GM10248 (cell line): ENCODE results near the gene GPR152.

Experiments
- CTCF ChIA-PET: fragments of 300-600 bp; sonication (Branson Sonifier 250); formaldehyde crosslinking; extraction: SDS; loops from one replicate; lab custom pipeline; 2021; ENCODE audit warnings: antibody characterized with exemption; lab: Yijun Ruan, JAX
- POLR2A ChIA-PET: fragments of 350-650 bp; sonication (Branson Sonifier 250); formaldehyde crosslinking; extraction: SDS; loops from one replicate; lab custom pipeline; 2020; ENCODE audit warnings: antibody characterized with exemption; lab: Yijun Ruan, JAX
- DNase-seq: peaks from one replicate; pipeline ENCODE4 v3.0.0; 2012; ENCODE audit errors: extremely low spot score
- TF ChIP-seq, protein P1 (sequence below): IDR thresholded peaks from 2 replicates; pipeline ENCODE4 v1.5.1; 2012; ENCODE audit warnings: mild to moderate bottlenecking, low read depth; ENCODE audit errors: extremely low read depth, missing control alignments, control extremely low read depth

GPR152 gene

DNA sequence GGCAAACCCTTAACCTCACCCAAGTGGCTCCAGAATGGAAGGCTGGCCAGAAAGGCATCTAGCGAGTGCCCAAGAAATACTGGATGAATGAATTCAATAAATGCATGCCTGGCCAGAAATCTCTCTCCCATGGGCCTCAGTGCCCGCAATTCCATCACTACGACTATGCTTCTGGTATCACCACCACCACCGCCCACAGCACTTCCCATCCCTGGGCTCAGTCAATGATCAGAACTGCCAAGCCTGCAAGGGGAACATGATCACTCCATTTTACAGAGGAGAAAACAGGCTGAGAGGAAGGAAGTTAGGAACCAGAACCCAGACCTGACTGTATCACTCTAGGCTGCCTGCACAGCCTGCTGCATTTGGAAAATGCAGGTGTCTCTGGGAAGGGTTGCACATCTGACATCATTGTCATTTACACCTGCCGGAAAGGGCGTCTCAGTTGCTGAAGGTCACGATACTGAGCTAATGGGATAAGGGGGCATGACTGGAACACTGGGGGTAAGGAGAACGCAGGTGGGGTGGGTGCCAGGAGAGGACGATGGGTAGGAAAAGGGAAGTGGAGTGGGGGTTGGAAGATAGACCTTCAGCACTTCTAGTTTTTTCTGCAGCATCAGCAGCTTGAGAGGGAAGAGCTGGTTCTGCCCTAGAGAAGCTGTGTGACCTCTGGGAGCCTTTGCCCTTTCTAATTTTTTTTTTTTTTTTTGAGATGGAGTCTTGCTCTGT, 3.2 kb downstream of the GPR152 start:
- ChIA-PET CTCF (interaction anchor here (1.1 to 1.9 kb wide), 5 partner anchors 10 to 66 kb away, joined by 3 to 8 read pairs (median 4); partner anchors contain the start of genes PPP1CA and PTPRCAP), POLR2A (interaction anchor here (0.7 to 1.1 kb wide), 3 partner anchors 9 to 181 kb away, joined by 3 to 4 read pairs (median 4); no protein-coding TSS in a partner anchor)
- no peak for DNase-seq
- TF ChIP-seq, protein P1, sequence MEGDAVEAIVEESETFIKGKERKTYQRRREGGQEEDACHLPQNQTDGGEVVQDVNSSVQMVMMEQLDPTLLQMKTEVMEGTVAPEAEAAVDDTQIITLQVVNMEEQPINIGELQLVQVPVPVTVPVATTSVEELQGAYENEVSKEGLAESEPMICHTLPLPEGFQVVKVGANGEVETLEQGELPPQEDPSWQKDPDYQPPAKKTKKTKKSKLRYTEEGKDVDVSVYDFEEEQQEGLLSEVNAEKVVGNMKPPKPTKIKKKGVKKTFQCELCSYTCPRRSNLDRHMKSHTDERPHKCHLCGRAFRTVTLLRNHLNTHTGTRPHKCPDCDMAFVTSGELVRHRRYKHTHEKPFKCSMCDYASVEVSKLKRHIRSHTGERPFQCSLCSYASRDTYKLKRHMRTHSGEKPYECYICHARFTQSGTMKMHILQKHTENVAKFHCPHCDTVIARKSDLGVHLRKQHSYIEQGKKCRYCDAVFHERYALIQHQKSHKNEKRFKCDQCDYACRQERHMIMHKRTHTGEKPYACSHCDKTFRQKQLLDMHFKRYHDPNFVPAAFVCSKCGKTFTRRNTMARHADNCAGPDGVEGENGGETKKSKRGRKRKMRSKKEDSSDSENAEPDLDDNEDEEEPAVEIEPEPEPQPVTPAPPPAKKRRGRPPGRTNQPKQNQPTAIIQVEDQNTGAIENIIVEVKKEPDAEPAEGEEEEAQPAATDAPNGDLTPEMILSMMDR, result no peak

DNA sequence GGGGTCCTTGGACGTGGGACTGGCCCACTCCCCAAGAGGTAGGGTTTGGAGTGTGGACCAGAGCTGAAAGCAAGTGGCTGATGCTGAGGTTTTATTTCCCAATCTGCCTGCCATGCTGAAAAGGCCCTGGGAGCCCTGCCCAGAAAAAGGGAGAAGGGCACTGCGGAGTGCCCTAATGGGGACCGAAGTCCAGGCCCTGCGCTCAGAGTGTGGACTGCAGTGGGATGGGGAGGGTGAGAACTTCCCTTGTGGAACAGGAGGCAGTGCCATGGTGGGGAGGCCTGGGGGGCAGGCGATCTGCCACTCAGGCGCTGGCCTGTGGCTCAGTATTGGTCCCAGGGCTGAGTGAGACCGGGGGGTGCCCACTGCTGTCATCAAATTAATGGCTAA, 4.3 kb downstream of the GPR152 start:
- TF ChIP-seq, protein P1, result no peak
- CTCF ChIA-PET, result interaction anchor here (1.2 to 1.7 kb wide), 3 partner anchors 10 to 47 kb away, joined by 3 to 5 read pairs (median 4); partner anchors contain the start of gene PPP1CA
- no peak for DNase-seq
- POLR2A ChIA-PET, result interaction anchor here (0.7 kb wide), 1 partner anchor 53 kb away, joined by 3 read pairs; no protein-coding TSS in a partner anchor

GRCh38 chr11:67445515-67445914, 7.0 kb downstream of the GPR152 start:
- DNase-seq, result no peak
- POLR2A ChIA-PET, result no interaction called here
- CTCF ChIA-PET, result interaction anchor here (0.9 to 1.3 kb wide), 3 partner anchors 9 to 23 kb away, joined by 3 read pairs; partner anchors contain the start of gene CABP4
- TF ChIP-seq, protein P1, result no peak

- POLR2A ChIA-PET, result interaction anchor here (0.6 kb wide), 3 partner anchors 9 to 63 kb away, joined by 3 to 4 read pairs (median 3); partner anchors contain the start of gene PITPNM1
- CTCF ChIA-PET, result interaction anchor here (1.0 to 1.2 kb wide), 2 partner anchors 41 to 89 kb away, joined by 3 read pairs; partner anchors contain the start of genes POLD4 and PPP1CA
- DNase-seq, result no peak
- TF ChIP-seq, protein P1, result no peak
These were observed 9.8 kb downstream of the GPR152 start for GRCh38 chr11:67442504-67443404.

DNA sequence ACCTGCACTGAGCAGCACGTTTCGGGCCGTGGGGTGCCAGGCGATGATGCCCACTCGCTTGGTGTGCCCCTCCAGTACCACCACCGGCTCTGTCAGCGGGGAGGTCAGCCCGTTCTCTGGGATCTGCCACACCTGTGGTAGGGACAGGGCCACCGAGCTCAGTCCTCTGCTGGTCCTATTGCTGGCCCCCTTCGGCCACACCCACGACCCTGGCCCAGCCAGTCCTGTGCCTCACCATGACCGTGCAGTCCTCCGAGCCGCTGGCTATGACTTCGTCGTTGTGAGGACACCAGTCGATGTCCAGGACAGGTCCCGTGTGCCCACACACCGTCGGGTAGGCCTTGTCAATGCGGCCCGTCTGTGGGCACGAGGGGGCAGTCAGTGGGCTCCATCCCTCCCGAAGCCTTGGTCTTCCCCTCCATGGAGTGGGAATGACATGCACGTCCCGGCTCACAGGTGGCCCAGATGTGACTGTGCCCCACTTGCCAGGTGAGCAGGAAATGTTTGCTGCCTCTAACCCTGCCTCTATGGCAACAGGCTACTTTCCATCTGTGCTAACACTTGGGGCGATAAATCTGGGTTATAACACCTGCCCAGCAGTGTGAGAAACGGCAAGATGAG, 10.7 kb downstream of the GPR152 start:
- ChIA-PET CTCF (interaction anchor here (0.7 to 1.4 kb wide), 3 partner anchors 13 to 40 kb away, joined by 3 to 4 read pairs (median 3); partner anchors contain the start of genes PPP1CA, RPS6KB2 and TMEM134), POLR2A (interaction anchor here (0.8 kb wide), 1 partner anchor 10 kb away, joined by 3 read pairs; no protein-coding TSS in a partner anchor)
- no peak for DNase-seq
- TF ChIP-seq, protein P1, result no peak
